GM23338 (cell line): Measurements from ENCODE around the gene TGDS. TPM values are rescaled to one million over a fixed set of nuclear protein-coding genes. Genes with fewer than 3 reads are reported as not detected.

Source experiments
- ATAC-seq: fragments of 200-7000 bp; cut with Tn5 transposase; 3 replicates; pipeline ENCODE4 v1.9.1; 2020
- DNase-seq: peaks from one replicate; pipeline ENCODE4 v3.0.0-alpha.2; 2015; ENCODE audit warnings: low spot score
- H2AFZ ChIP-seq: fragments of 200-600 bp; sonication (generic); 2 replicates; pipeline ENCODE4 v1.8.0; 2016; ENCODE audit warnings: antibody characterized with exemption, mild to moderate bottlenecking, moderate library complexity
- H3F3A ChIP-seq: fragments of 200-600 bp; sonication (generic); replicated peaks from 2 replicates; pipeline ENCODE4 v1.8.0; 2017; ENCODE audit warnings: antibody characterized with exemption, mixed run types, low read depth
- H3K27ac ChIP-seq: fragments of 200-600 bp; sonication (generic); 2 replicates; pipeline ENCODE4 v1.6.1; 2016; ENCODE audit warnings: low read depth
- H3K27me3 ChIP-seq: fragments of 200-600 bp; sonication (generic); 2 replicates; pipeline ENCODE4 v1.8.0; 2016; ENCODE audit warnings: mild to moderate bottlenecking, mixed run types, moderate library complexity; ENCODE audit not compliant: insufficient read depth
- H3K36me3 ChIP-seq: fragments of 200-600 bp; sonication (generic); 2 replicates; pipeline ENCODE4 v1.8.0; 2016; ENCODE audit warnings: mild to moderate bottlenecking; ENCODE audit not compliant: insufficient read depth
- H3K4me1 ChIP-seq: fragments of 200-600 bp; sonication (generic); 2 replicates; pipeline ENCODE4 v1.8.0; 2016; ENCODE audit warnings: mild to moderate bottlenecking, moderate library complexity; ENCODE audit not compliant: insufficient read depth
- H3K4me2 ChIP-seq: fragments of 200-600 bp; sonication (generic); 2 replicates; pipeline ENCODE4 v1.7.1; 2017; ENCODE audit warnings: mixed run types
- H3K4me3 ChIP-seq: fragments of 200-600 bp; sonication (generic); 2 replicates; pipeline ENCODE4 v1.6.1; 2016; ENCODE audit warnings: mixed run types
- H3K79me2 ChIP-seq: fragments of 200-600 bp; sonication (generic); replicated peaks from 2 replicates; pipeline ENCODE4 v1.8.0; 2017; ENCODE audit warnings: mild to moderate bottlenecking; ENCODE audit not compliant: insufficient read depth
- H3K9me2 ChIP-seq: fragments of 200-600 bp; sonication (generic); 2 replicates; pipeline ENCODE4 v1.8.0; 2017; ENCODE audit not compliant: insufficient read depth
- H4K20me1 ChIP-seq: fragments of 200-600 bp; sonication (generic); replicated peaks from 2 replicates; pipeline ENCODE4 v1.8.0; 2017; ENCODE audit warnings: mild to moderate bottlenecking; ENCODE audit not compliant: insufficient read depth
- H3K27ac Mint-ChIP-seq: 2 replicates; pipeline ENCODE4 v1.8.0; 2020; ENCODE audit warnings: inconsistent platforms, mild to moderate bottlenecking, moderate library complexity, mixed read lengths
- H3K27me3 Mint-ChIP-seq: 3 replicates; pipeline ENCODE4 v1.8.0; 2022; ENCODE audit warnings: low read depth, mild to moderate bottlenecking, moderate library complexity, mixed read lengths, inconsistent platforms; ENCODE audit not compliant: insufficient read depth, poor library complexity
- H3K36me3 Mint-ChIP-seq: 3 replicates; pipeline ENCODE4 v1.8.0; 2021; ENCODE audit warnings: low read depth, mild to moderate bottlenecking, inconsistent platforms, moderate library complexity, mixed read lengths
- H3K4me1 Mint-ChIP-seq: 3 replicates; pipeline ENCODE4 v1.8.0; 2020; ENCODE audit warnings: mild to moderate bottlenecking, inconsistent platforms, mixed read lengths
- H3K4me3 Mint-ChIP-seq: 3 replicates; pipeline ENCODE4 v1.8.0; 2021; ENCODE audit warnings: moderate library complexity, mild to moderate bottlenecking, inconsistent platforms, mixed read lengths
- H3K9me3 Mint-ChIP-seq: 3 replicates; pipeline ENCODE4 v1.8.0; 2020; ENCODE audit warnings: moderate library complexity, mild to moderate bottlenecking, inconsistent platforms, mixed read lengths
- CREB1 ChIP-seq: fragments of 250-450 bp; sonication (Bioruptor Pico); IDR thresholded peaks from 2 replicates; pipeline ENCODE4 v1.5.0; 2020; ENCODE audit warnings: low read depth, mild to moderate bottlenecking, moderate library complexity
- CTCF ChIP-seq, 2 experiments: fragments of 200-600 bp in 1 of 2; sonication (generic) in 1 of 2; conservative IDR thresholded peaks; 2 replicates each; pipeline versions ENCODE4 v1.5.1 to v1.6.1; 2016 to 2017; ENCODE audit warnings: antibody characterized with exemption in 2 of 2, low read depth in 2 of 2, mild to moderate bottlenecking in 2 of 2, moderate library complexity in 1 of 2
- ETS1 ChIP-seq: IDR thresholded peaks from 2 replicates; pipeline ENCODE4 v1.6.1; 2016; ENCODE audit warnings: antibody characterized with exemption
- EZH2phosphoT487 ChIP-seq: fragments of 200-600 bp; sonication (generic); IDR thresholded peaks from one replicate; pipeline ENCODE4 v1.8.1; 2018; ENCODE audit warnings: antibody characterized with exemption; ENCODE audit not compliant: unreplicated experiment
- JUNB ChIP-seq: IDR thresholded peaks from one replicate; pipeline ENCODE4 v1.6.1; 2016; ENCODE audit warnings: antibody characterized with exemption; ENCODE audit not compliant: unreplicated experiment
- NANOG ChIP-seq: IDR thresholded peaks from 2 replicates; pipeline ENCODE4 v1.6.1; 2016; ENCODE audit warnings: antibody characterized with exemption, borderline replicate concordance
- POLR2AphosphoS5 ChIP-seq: IDR thresholded peaks from 2 replicates; pipeline ENCODE4 v1.6.1; 2016; ENCODE audit warnings: antibody characterized with exemption, low read depth
- REST ChIP-seq: IDR thresholded peaks from one replicate; pipeline ENCODE4 v1.6.1; 2018; ENCODE audit warnings: antibody characterized with exemption; ENCODE audit not compliant: unreplicated experiment
- ZNF114 ChIP-seq: fragments of 250-450 bp; sonication (Bioruptor Pico); IDR thresholded peaks from 2 replicates; pipeline ENCODE4 v1.5.0; 2020; ENCODE audit warnings: mild to moderate bottlenecking, moderate library complexity
- ZNF331 ChIP-seq: fragments of 250-450 bp; sonication (Bioruptor Pico); IDR thresholded peaks from 2 replicates; pipeline ENCODE4 v1.5.0; 2020; ENCODE audit warnings: low read depth, mild to moderate bottlenecking, moderate library complexity
- ZNF462 ChIP-seq: fragments of 250-450 bp; sonication (Bioruptor Pico); IDR thresholded peaks from 2 replicates; pipeline ENCODE4 v1.5.0; 2020; ENCODE audit warnings: mild to moderate bottlenecking, moderate library complexity
- polyA plus RNA-seq: library from polyadenylated mRNA; unstranded; fragments of >200 nt; fragmentation: Nextera tagmentation; extraction: Ambion mirVana; gene quantifications from 2 replicates; pipeline ENCODE4 v1.2.1, GENCODE V29; 2016
- total RNA-seq: library from RNA; depleted of rRNA; stranded (reverse); fragments of >200 nt; shearing (Covaris generic); gene quantifications from 2 replicates; pipeline ENCODE4 v1.2.3, GENCODE V29; 2014

Gene TGDS
- total and polyA plus RNA-seq, 2 experiments from 2014 or later: 18.4 to 19.6 TPM

- H2AFZ ChIP-seq: no peak overlapping the region
- no peaks in the 10 kb centered on the region for H3K4me1 ChIP-seq
- H3F3A ChIP-seq: no peaks in the 10 kb centered on the region; the same call in 1 of the 2 replicates
- no peaks in the 10 kb centered on the region for H3K9me2 ChIP-seq
- TF ChIP-seq CREB1: no peak
- no peak for TF ChIP-seq ZNF462
- TF ChIP-seq ETS1: no peak
- TF ChIP-seq REST: no peak
- no peak for TF ChIP-seq ZNF114 (CRISPR knock-in tag)
- no peak for TF ChIP-seq ZNF331 (CRISPR knock-in tag)
- TF ChIP-seq CTCF (conservative IDR thresholded peaks at IDR 0.05; ENCODE audit: low read depth in 2 of 2): no peak
- TF ChIP-seq JUNB: no peak
- no peak for TF ChIP-seq EZH2phosphoT487
- TF ChIP-seq POLR2AphosphoS5: no peak
- TF ChIP-seq NANOG: no peak
- Mint-ChIP-seq H3K4me3 (no peak overlapping the region), H3K27me3 (peaks cover 17% of the 10 kb centered on the region), H3K36me3 (peaks cover 3% of the 10 kb centered on the region; the same call in 2 of the 3 replicates), H3K9me3 (peaks cover 5% of the 10 kb centered on the region; the same call in 2 of the 3 replicates), H3K4me1 (peaks cover 11% of the 10 kb centered on the region), H3K27ac (no peak overlapping the region)
- H3K79me2 ChIP-seq: no peaks in the 10 kb centered on the region
- H3K27ac ChIP-seq: no peak overlapping the region
- H3K4me3 ChIP-seq: no peak overlapping the region
- ATAC-seq (no peak), DNase-seq (no peak)
- H3K36me3 ChIP-seq: no peaks in the 10 kb centered on the region
- H4K20me1 ChIP-seq: no peaks in the 10 kb centered on the region
- no peaks in the 10 kb centered on the region for H3K27me3 ChIP-seq
- H3K4me2 ChIP-seq: no peak overlapping the region
Measured at GRCh38 chr13:94553766-94554165, 42.2 kb downstream of the TGDS start.
